Right hindlimb (tissue), 1 donor: ENCODE data around the gene LYSMD2.

ENCODE experiments used
- DNase-seq: peaks from one replicate; pipeline ENCODE4 v3.0.0-alpha.2; 2018

The LYSMD2 gene

GRCh38 chr15:51718746-51719145 is 18.7 kb downstream of the LYSMD2 start:
- DNase-seq, result no peak

- DNase-seq, result no peak
Measured at GRCh38 chr15:51718219-51718618, 19.2 kb downstream of the LYSMD2 start.

- DNase-seq, result no peak
Measured at GRCh38 chr15:51714911-51715310, 22.5 kb downstream of the LYSMD2 start.

- DNase-seq, result no peak
Measured at GRCh38 chr15:51714162-51714561, 23.3 kb downstream of the LYSMD2 start.

GRCh38 chr15:51709031-51709430 is 28.4 kb downstream of the LYSMD2 start:
- DNase-seq, result no peak

GRCh38 chr15:51708013-51708412 is 29.4 kb downstream of the LYSMD2 start:
- DNase-seq, result peak; percentile 66

- DNase-seq, result no peak
Measured at GRCh38 chr15:51706926-51707608, 30.4 kb downstream of the LYSMD2 start.

- DNase-seq, result peak; percentile 43
Measured at GRCh38 chr15:51706291-51706690, 31.2 kb downstream of the LYSMD2 start.

- no peak for DNase-seq
Measured at GRCh38 chr15:51702710-51703109, 34.7 kb downstream of the LYSMD2 start.

- DNase-seq, result no peak
Measured at GRCh38 chr15:51699373-51699772, 38.1 kb downstream of the LYSMD2 start.

- DNase-seq, result no peak
Measured at GRCh38 chr15:51697163-51697562, 40.3 kb downstream of the LYSMD2 start.

- DNase-seq, result no peak
Measured at GRCh38 chr15:51696566-51696965, 40.9 kb downstream of the LYSMD2 start.

- no peak for DNase-seq
Measured at GRCh38 chr15:51692154-51692553, 45.3 kb downstream of the LYSMD2 start.

GRCh38 chr15:51688863-51689262 is 48.6 kb downstream of the LYSMD2 start:
- DNase-seq, result no peak

- no peak for DNase-seq
Measured at GRCh38 chr15:51687565-51687964, 49.9 kb downstream of the LYSMD2 start.

GRCh38 chr15:51681303-51681963 is 56.0 kb downstream of the LYSMD2 start, which contains the start of gene SCG3:
SCG3 (plus strand) TSS chr15:51681503; CDS start chr15:51681756, 253 bp downstream.
- DNase-seq, result peak; percentile 85

GRCh38 chr15:51680321-51680720 is 57.1 kb downstream of the LYSMD2 start:
- DNase-seq, result no peak

GRCh38 chr15:51678096-51678495 is 59.4 kb downstream of the LYSMD2 start:
- DNase-seq, result no peak

GRCh38 chr15:51677452-51677851 is 60.0 kb downstream of the LYSMD2 start:
- no peak for DNase-seq

- no peak for DNase-seq
Measured at GRCh38 chr15:51677021-51677420, 60.4 kb downstream of the LYSMD2 start.

GRCh38 chr15:51675234-51675633 is 62.2 kb downstream of the LYSMD2 start:
- no peak for DNase-seq
